Right atrium auricular region (tissue), 2 donors: ENCODE measurements around the gene FBRSL1. TPM values are rescaled to one million over a fixed set of nuclear protein-coding genes. Genes with fewer than 3 reads are reported as not detected.
A peak's percentile ranks its signal among the peaks of the same experiment; 100 is the strongest.

Experiments
- DNase-seq: peaks from one replicate; pipeline ENCODE4 v3.0.0-alpha.2; 2019; ENCODE audit warnings: low spot score
- H3K27ac ChIP-seq, 2 donors: fragments of 200-600 bp; sonication (generic); 1 replicate in 1 of 2; 2 replicates in 1 of 2; pipeline ENCODE4 v1.5.1; 2016 to 2019
- H3K27me3 ChIP-seq, 2 donors: fragments of 200-600 bp; sonication (generic); one replicate each; pipeline versions ENCODE4 v1.5.1 to v1.6.0; 2017 to 2019
- H3K36me3 ChIP-seq: fragments of 200-600 bp; sonication (generic); one replicate; pipeline ENCODE4 v1.5.1; 2016
- H3K4me1 ChIP-seq, 2 donors: fragments of 200-600 bp; sonication (generic); one replicate each; pipeline versions ENCODE4 v1.5.1 to v1.6.0; 2017 to 2019
- H3K4me3 ChIP-seq, 2 donors: fragments of 200-600 bp; sonication (generic); 1 replicate in 1 of 2; 2 replicates in 1 of 2; pipeline ENCODE4 v1.5.1; 2017 to 2019; ENCODE audit warnings: mild to moderate bottlenecking in 1 of 2, moderate library complexity in 1 of 2
- H3K9me3 ChIP-seq, 2 donors: fragments of 200-600 bp; sonication (generic); one replicate each; pipeline ENCODE4 v1.5.1; 2019
- total RNA-seq, 2 donors: library from RNA; depleted of rRNA; stranded (reverse); fragments of >200 nt; gene quantifications; one replicate each; pipeline ENCODE4 v1.1.0, GENCODE V29; 2016
- TF ChIP-seq, protein P1 (sequence below), 2 donors: fragments of 200-600 bp; sonication (generic); IDR thresholded peaks; one replicate each; pipeline ENCODE4 v1.5.1; 2019; ENCODE audit warnings: antibody characterized with exemption in 2 of 2

Gene FBRSL1
- total RNA-seq, 2 donors from 2014 or later: 19.3 to 20.4 TPM

DNA sequence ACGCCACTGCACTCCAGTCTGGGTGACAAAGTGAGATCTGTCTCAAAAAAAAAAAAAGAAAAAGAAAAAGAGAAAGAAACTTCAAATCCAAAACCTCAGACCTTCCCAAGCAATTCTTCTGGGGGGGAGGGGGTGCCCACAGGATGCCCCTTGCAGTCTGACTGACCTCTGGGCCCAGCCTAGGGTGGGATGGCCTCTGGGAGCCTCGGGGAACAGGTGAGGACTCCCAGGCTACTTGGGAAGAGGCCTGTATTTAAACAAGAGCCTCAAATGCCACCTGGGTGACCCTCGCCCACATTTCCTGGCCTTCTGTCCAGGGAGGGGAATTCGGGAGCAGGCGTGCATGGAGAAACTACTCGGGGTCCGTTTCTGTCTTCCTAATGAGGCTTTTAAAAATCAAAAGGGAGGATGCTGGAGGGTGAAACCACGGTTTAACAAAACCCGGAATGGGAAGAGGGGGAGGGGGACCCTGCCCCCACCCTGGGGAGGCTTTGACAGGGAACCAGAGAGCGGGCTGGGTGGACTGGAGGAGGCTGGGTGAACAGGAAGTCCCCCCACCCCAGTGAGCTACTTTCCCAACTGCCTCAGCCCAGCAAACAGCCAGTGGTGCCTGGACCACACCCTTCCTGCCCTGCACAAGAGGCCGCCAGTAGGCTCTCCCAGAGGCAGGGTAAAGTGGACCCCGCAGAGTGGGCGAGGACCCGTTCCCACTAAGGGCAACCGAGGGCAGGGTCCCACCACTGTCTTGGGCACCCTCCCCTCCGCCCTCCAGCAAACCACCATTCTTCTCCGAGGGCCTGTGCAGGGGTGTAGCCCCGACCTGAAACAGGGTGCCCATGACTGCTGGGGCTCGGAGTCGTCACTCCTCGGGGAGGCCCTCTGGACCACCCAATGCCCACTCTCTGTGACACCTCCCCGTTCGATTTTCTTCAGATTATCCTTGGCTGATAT, 1.5 kb upstream of the FBRSL1 start:
- peak; percentile 75 for DNase-seq
- Histone ChIP-seq H3K27ac (peak overlapping the region; percentile 76 to 85), H3K27me3 (no peaks in the 10 kb centered on the region)

DNA sequence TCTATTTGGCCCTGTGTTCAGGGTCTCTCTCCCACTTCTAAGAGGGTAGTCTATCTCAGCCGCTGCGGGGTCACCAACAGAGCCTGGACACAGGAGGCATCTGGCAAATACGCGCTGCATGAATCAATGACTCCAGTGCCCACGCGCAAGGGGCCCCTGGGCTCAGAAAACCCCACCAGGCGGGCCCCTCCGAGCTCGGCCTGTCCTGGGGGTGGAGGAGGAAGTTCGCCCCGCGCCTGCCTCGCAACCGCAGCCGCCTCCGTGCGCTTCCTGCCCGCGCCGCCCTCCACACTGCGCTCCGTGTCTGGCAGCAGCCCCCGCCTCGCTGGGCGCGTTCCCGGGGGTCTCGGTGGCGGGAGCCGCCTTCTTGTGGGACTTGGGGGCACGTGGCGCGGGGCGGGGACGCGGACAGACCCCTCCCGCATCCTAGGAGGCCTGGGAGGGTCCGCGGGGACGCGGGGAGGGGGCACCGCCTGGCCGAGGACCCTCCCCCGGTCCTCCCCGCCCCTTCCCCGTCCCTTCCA, 811 bp upstream of the FBRSL1 start:
- Histone ChIP-seq H3K27me3 (no peaks in the 10 kb centered on the region), H3K36me3 (no peaks in the 10 kb centered on the region), H3K4me3 (peak overlapping the region; percentile 84 to 89), H3K9me3 (no peaks in the 10 kb centered on the region), H3K4me1 (peaks cover 0 to 42% of the 10 kb centered on the region in 2 donors), H3K27ac (peak overlapping the region; percentile 76 to 85)
- no peak for DNase-seq
- TF ChIP-seq, protein P1, sequence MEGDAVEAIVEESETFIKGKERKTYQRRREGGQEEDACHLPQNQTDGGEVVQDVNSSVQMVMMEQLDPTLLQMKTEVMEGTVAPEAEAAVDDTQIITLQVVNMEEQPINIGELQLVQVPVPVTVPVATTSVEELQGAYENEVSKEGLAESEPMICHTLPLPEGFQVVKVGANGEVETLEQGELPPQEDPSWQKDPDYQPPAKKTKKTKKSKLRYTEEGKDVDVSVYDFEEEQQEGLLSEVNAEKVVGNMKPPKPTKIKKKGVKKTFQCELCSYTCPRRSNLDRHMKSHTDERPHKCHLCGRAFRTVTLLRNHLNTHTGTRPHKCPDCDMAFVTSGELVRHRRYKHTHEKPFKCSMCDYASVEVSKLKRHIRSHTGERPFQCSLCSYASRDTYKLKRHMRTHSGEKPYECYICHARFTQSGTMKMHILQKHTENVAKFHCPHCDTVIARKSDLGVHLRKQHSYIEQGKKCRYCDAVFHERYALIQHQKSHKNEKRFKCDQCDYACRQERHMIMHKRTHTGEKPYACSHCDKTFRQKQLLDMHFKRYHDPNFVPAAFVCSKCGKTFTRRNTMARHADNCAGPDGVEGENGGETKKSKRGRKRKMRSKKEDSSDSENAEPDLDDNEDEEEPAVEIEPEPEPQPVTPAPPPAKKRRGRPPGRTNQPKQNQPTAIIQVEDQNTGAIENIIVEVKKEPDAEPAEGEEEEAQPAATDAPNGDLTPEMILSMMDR (IDR thresholded peaks at IDR 0.05): no peak

More for the DNA sequence above, 1.5 kb upstream of the FBRSL1 start:
- H3K4me3 ChIP-seq: peak overlapping the region in 1 of 2 donors; percentile 89
- H3K9me3 ChIP-seq: no peaks in the 10 kb centered on the region
- H3K36me3 ChIP-seq: no peaks in the 10 kb centered on the region
- TF ChIP-seq, protein P1 (IDR thresholded peaks at IDR 0.05): no peak
- peaks cover 0 to 35% of the 10 kb centered on the region in 2 donors for H3K4me1 ChIP-seq

DNA sequence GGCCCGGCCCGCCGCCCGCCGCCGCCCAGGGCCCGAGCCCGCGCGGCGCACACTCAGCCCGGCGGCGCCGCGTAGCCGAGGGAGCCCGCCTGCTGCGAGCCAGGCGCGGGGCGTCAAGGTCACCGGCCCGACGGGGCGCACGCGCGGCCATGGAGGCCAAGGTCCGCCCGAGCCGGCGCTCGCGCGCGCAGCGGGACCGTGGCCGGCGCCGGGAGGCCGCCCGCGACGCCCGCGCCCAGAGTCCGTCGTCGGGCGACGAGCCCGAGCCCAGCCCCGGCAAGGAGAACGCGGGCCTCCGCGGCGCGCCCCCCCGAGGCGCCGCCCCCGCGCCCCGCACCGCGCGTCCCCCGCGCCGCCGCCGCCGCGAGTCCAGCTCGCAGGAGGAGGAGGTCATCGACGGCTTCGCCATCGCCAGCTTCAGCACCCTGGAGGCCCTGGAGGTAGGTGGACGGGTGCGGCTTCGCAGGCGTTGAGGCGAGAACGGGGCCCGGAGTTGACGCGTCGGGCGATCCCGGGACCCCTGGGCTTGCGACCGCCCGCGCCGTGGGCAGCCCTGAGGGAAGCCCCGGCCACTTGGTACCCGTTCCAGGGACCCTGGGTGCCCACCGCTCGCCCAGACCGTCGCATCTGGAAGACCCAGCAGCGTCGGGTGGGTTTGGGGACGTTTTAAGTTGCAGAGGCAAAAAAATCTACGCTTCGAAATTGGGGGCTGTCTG, 629 bp downstream of the FBRSL1 start:
- no peak for DNase-seq
- peak overlapping the region; percentile 69 to 72 for H3K4me3 ChIP-seq
- no peaks in the 10 kb centered on the region for H3K27me3 ChIP-seq

DNA sequence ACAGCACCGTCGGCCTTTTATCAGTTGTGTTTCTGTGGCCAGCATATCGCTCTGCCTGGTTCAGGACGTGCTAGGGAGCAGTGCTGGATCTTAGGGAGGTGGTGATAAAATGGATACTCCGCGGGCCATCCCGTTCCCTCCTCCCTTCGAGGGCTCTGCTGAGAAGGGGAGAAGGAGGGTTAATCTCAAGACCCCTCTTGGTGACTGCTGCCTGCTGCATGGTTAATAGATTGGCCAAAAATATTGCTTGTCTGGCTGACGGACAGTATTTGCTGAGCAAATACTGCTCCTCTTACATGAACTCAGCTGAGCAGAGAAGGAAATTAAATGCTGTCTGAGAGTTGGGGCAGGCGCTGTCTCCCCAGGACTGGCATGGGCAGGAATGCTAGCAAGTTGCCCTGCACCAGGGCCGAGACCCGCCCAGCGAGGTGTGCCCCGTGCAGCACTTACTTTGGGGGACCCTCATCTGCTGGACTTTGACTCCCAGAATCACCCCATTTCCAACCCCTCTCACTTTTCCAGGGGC, 1.2 kb downstream of the FBRSL1 start:
- Histone ChIP-seq H3K4me3 (peak overlapping the region; percentile 69 to 72), H3K9me3 (no peaks in the 10 kb centered on the region), H3K4me1 (peaks cover 0 to 63% of the 10 kb centered on the region in 2 donors), H3K27ac (peak overlapping the region; percentile 71 to 85), H3K36me3 (no peaks in the 10 kb centered on the region), H3K27me3 (no peaks in the 10 kb centered on the region)
- TF ChIP-seq, protein P1 (IDR thresholded peaks at IDR 0.05): no peak
- DNase-seq: no peak

More for the DNA sequence above, 629 bp downstream of the FBRSL1 start:
- TF ChIP-seq, protein P1 (IDR thresholded peaks at IDR 0.05): no peak
- Histone ChIP-seq H3K9me3 (no peaks in the 10 kb centered on the region), H3K4me1 (peaks cover 0 to 56% of the 10 kb centered on the region in 2 donors), H3K36me3 (no peaks in the 10 kb centered on the region), H3K27ac (peak overlapping the region; percentile 71 to 85)

DNA sequence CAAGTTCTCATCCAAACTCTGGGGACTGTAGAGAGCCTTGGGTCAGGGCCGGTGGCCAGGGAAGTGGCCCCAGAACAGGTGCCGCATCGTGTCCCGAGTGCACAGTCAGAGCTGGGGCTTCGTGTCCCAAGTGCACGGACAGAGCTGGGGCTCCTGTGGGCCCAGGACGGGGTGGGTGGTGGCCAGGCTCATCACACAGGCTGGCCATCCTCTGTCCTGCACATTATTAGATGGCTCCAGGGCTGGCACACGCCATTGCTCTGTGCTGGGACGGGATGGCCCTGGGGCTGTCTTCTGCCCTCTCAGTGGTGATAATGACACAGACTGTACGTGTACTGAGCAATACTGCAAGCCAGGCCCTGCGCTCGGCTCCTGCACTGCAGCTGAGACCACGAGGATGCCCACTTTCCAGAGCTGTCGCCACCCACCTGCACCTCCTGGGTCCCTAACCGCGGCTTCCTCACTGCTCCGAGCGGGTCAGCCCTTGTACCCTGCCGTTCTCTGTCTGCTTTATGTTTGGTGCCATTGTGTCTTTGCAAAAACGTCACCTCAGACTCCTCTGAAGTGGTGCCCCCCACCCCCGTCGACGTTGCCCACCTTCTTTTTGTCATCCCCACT, 1.9 kb downstream of the FBRSL1 start:
- H3K9me3 ChIP-seq: no peaks in the 10 kb centered on the region
- H3K36me3 ChIP-seq: no peaks in the 10 kb centered on the region
- H3K27ac ChIP-seq: peak overlapping the region in 1 of 2 donors; percentile 85
- DNase-seq: no peak
- peak overlapping the region; percentile 69 to 72 for H3K4me3 ChIP-seq
- no peaks in the 10 kb centered on the region for H3K27me3 ChIP-seq
- TF ChIP-seq, protein P1 (IDR thresholded peaks at IDR 0.05): no peak
- H3K4me1 ChIP-seq: peaks cover 0 to 69% of the 10 kb centered on the region in 2 donors
